GM21786 (cell line): ENCODE data around the gene MYBPC3.

Experiments
- ATAC-seq: cut with Tn5 transposase; IDR thresholded peaks from one replicate; pipeline ENCODE4 v1.9.1; 2021; ENCODE audit not compliant: unreplicated experiment

MYBPC3 gene

DNA sequence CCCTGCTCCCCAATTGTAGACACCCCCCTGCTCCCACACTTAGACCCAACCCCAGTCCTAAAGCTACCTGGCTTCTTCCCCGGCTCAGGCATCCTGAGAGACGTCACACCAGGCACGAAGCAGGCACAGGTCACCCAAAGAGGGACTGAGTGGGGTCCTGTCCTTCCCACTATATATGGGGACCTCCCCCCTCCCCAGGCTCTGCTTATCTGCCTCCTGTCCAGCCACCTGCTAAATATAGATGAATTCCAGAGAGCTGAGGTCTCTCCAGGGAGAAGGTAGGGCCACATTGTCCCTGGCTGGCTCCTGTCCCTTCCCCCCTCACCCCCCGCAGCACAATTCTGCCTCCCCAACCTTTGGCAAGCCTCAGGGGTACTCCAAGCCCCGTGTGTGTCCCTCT, at the start of gene MYBPC3:
Gene MYBPC3 (minus strand): TSS at position 147 of the 400 bp plus-strand sequence. CDS start 55 bp downstream, at position 92.
- ATAC-seq = no peak

DNA sequence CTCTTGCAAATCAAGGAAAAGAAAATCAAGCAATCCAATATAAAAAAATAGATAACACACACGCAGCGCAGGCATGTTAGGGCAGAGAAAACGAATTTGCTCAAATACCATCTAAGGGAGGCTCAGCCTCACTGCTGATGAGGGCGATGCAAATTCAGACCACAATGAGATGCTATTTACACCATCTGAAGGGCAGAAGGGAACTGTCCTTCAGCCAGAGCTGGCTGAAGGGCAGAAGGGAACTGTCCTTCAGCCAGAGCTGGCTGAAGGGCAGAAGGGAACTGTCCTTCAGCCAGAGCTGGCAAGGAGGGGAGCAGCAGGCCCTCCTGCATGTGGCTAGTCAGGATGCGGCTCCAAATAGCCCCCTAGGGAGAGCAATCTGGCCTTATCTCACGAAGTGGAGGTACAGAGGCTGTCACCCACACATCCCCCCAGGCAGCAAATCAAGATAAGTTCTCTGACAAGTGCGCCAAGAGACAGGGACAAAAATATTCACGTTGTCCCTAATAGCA, 48.3 kb upstream of the MYBPC3 start:
- ATAC-seq = peak; percentile 89

DNA sequence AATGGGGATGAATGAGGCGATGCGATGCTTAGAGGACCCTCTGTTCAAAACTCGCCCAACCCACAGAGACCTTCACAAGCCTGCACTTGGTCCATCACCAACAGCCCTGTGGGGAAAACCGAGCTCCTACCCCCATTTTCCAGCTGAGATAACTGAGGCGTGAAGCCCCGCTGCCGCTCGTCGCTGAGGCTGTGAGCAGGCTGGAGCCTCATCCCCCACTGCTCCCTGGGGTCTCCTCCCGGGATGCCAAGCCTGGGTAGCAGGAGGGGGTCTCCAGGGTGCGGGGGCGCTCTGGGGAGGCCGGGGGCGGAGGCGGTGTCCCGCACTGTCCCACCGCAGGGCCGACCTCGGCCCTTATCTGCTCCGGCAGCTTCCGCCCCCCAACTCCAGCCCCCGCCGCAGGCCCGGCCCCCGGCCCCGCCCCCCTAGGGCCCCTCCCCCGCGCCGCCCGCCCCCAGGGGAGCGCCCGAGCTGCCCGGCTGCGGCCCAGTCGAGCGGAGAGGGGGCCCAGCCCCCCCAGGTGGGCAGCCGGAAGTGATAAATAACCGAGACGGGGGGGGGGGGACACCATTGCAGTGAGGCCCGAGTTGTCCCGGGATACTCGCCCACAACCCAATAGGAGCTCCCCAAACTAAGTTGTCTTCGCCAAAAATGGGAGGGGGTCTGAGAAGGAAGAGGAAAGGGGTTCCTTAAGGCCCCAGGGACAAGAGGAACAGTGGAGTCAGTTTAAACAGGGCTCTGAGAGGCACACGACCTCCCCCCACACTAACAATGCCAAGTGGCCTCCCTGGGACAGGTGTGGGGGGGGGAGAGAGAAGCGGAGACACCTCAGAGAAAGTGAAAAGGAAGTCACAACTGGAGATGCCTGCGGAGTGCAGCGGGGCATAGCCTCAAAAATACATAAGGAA, 47.6 kb upstream of the MYBPC3 start:
- ATAC-seq = peak; percentile 47

DNA sequence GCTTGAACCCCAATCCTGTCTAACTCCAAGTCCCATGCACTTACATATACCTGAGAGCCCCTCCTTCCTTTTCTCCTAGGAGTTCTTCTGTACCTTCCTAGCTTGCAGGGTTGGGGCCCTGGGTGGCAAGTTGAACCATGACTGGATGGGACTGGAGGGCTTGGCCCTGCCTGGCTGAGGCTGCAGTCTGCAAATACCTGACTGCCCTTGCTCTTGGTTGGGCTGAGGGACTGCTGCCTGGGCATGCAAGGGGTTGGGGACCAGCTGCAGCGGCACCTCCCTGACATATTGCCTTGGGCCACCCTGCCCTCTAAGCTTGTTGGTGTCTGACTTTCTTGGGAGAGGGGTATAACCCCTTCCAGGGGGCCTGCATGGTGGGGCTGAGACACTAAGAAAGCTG, 46.0 kb upstream of the MYBPC3 start:
- no peak for ATAC-seq

DNA sequence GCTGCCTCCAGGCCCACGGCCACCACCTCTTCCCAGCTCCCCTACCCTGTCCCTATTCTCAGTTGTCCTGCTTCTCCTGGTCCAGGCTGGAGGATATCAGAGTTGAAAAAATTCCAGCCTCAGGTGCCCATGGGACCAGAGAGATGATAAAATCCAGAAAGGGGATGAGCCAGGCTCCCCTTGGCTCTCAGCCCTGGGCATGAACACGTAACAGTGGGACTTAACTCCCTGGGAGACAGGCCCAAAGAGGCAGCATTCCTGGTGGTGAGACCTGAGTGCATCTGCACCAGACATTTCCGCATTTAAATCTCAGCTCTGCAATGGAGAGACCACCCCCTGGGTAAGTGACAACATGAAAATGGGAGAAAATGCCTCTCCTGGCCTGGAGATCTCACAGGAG, 45.5 kb upstream of the MYBPC3 start:
- ATAC-seq = no peak

DNA sequence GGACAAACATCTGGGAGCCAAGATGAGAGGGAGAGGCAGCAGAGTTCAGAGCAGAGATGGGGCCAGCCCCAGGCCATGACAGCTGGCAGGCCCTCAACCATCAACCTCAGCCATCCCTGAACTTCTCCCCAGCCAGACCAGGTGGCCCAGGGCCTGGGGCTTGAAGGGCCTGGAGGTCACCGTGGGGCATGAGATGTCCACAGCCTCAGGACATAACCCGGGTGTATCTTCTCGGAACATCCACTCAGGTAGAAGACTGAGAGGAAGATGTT, 43.5 kb upstream of the MYBPC3 start:
- no peak for ATAC-seq

DNA sequence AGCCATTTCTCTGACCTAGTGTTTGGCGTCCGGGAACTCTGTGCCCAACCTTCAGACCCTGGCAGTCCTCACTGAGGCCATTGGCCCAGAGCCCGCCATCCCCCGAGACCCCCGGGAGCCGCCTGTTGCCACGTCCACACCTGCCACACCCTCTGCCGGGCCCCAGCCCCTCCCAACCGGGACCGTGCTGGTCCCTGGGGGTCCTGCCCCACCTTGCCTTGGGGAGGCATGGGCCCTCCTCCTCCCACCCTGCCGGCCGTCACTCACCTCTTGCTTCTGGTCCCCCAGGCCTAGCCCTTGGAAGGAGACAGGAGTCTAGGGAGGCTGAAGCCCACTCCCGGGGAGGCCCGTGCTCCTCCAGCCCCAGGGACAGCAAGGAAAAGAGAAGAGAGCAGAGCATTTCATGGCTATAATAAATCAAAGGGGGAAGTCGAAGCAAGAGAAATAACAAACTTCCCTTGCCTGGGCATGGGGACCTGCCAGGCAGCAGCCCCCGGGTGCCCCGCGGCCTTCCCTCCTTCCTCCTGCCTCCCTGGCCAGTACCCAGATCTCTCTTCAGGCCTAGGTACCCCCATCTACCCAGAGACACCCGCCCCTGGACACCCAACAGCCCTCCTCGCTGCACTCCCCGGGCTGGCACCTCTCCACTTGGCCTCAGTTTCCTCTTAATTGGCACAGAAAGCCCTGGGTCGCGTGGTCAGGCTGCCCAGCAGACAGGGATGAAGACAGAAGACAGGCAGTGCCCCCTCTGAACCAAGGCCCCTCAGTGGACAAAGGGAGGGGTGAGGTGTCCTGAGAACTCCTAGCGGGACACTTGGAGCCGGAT, 42.9 kb upstream of the MYBPC3 start:
- ATAC-seq = no peak

DNA sequence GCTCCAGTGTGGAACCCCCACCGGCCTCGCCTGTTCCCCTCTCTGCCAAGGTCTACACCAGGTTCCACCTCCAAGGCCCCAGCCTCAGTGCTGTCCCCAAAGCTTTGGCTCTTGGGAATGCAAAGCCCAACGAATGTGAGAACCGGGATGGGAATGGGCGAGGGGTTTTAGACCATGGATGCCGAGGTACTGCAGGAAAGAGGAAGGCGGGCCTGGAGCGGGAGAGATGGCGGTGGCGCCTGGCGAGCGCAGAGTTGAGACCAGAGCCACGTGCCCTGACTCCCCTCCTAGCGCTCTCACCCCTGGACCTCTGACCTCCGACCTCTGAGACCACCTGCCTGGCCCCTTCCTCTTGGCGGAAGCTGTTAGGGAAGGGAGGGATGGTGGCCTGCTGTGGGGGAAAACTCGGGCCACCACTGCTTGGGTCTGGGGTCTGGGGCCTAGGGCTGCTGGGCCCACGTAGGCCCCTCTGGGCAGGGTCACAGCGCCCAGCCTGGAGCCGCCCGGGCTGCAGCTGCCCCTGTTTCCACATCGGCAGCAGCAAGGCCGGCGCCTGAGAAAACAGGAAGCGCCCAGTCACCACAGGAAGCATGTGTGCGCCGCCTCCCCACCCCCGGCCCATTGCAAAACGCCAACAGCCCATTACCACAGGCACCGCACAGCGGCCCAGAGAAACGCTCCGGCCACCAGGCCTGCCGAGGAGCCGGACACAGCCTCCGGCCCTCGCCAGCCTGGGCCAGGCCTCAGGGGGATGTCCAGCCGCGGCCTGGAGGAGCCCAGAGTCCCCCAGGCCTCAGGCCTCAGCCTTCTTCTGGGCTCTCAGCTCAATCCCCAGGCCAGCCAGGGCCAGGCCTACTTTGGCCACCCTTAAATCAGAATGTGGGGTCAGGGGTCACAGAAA, 42.1 kb upstream of the MYBPC3 start:
- ATAC-seq = peak; percentile 57

DNA sequence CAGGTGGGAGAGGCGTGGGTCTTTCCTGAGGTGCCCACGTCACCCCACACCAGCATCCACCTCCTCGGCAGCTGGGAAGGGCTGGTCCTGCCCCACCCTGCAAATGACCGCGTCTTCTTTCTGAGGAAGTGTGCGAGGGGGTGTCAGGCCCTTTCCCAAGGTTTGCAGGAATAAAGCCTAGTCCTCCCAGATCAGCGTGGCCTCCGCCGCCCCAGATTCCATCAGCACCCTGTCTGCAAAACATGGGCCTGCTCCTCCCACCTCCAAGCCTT, 41.5 kb upstream of the MYBPC3 start:
- ATAC-seq = no peak

DNA sequence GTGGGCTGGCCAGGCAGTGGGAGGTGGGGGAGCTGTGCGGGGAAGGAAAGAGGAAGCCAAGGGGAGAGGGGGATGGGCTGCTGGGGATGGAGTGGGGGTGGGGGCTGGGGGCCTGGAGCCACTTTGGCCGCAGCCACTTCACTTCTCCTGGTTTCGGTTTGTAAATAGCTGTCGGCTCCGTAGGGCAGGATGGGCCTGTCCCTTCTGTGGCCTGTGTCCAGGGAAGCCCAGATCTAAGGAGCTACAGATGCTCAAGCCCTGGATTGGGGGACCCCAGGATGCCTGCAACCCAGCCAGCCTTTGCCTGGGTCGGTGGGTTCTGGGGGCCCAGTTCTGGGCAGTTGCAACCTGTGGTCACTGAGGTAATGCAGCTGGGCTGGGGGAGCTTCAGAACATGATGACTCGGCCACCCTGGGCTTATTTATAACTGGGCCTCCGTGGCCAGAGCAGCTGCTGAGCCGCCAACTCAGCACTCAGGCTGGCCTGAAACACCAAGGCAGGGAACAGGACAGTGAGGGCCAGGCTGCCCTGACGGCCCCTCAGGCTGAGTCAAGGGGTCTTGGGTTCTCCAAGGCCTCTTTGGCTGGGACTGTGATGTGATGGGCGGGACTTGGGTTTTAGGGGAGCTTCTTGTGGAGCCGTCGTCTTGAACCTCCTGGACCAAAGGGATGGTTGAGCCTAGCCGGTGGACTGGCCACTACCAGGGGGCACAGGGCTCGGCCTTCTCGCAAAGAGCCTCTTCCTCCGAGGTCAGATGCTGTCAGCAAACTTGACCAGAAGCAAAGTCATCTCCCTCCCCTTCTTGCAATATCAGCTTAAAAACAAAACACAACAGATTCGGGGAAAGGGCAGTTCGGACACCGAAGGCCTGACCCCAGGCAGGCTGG, 40.9 kb upstream of the MYBPC3 start:
- ATAC-seq = no peak

DNA sequence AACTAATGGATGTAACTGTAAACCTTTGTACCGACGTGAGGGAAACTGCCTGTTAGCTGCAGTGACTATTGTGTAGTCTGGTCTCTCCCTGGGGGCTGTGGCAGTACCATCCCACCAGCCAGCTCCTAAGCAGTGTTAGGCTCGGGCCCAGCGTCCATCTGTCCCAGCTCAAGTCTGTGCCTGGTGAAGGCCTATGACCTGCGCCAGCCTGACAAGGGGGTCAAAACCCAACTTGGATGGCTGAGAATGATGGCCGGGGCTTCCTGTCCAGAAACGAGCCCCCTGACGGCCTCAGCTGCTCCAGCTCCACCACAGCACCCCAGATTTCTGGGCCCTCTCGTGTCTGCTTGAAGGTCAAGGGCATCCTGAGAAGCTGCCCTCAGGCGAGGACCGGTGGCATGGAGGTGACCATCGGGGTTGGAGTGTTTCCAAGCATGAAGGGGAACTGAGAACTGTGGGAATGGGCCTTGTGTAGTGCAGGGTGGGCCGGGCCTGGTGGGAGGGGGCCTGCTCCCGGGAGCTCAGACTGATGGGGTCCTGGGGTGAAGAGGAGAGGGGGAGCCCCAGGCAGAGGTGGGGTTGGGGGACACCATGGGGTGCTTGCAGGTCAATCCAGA, 40.2 kb upstream of the MYBPC3 start:
- no peak for ATAC-seq

DNA sequence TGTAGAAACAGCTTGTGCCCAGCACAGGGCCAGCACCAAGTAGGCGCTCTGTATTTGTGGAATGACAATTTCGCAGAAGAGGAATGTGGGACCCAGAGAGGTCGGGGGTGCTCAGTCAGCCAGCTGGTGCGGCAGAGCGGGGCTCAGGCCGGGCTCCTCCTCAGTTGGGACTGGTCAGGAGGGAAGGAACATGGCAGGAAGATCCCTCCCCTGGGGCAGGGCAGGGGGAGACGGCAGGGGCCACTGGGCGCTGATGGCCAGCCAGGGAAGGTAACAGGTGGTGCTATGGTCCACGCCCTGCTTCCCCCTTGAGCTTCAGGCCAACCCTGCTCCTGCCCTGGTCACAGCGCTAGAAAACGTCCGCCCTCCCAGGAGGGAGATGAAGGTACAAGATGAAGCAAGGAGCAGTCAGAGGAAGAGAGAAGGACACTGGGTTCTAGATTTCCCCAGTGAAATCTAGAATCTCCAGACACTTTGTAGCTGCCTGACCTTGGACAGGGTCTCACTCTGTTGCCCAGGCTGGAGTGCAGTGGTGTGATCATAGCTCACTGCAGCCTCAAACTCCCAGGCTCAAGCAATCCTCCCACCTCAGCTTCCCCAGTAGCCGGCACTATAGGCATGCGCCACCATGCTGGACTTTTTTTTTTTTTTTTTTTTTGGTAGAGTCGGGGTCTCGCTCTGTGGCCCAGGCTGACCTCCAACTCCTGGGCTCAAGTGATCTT, 39.4 kb upstream of the MYBPC3 start:
- no peak for ATAC-seq

DNA sequence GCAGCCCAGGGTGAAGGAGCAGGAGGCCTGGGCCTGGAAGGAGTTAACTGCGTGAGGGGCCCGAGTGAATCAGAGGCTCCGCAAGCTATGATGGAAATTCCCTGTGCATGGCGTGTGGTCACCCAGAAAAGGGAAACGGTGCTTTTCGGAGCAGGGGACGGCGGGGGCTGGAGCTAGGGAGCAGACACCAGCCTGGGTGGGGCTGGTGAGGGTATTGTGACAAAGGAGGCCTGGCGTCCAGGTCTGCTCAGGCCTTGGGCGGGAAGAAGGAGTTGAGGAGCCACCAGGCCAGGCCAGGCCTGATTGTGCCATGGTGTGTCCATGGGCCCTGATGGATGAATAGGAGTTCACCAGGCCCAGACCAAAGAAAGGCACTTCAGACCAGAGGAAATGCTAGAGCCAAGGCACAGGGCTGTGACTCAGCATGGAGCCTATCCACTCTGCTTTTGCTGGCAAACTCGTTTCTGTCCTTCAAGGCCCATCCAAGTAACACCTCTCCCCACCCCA, 38.6 kb upstream of the MYBPC3 start:
- ATAC-seq = no peak

DNA sequence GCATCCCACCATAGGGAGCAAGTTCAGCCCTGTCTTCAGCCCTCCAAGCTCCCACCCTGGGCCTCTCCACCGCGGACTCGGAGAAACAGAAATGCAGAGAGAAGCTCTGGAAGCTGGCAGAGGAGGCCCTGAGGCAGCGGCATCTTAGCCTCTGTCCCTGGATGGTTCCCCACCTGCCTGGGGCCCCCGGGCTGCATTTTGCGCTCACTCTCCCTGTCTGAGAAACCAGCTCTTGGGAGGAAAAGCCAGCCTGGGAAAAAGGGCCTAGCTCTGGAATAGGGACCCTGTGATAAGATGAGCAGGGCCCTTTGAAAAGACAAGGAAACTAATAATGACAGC, 37.9 kb upstream of the MYBPC3 start:
- no peak for ATAC-seq

DNA sequence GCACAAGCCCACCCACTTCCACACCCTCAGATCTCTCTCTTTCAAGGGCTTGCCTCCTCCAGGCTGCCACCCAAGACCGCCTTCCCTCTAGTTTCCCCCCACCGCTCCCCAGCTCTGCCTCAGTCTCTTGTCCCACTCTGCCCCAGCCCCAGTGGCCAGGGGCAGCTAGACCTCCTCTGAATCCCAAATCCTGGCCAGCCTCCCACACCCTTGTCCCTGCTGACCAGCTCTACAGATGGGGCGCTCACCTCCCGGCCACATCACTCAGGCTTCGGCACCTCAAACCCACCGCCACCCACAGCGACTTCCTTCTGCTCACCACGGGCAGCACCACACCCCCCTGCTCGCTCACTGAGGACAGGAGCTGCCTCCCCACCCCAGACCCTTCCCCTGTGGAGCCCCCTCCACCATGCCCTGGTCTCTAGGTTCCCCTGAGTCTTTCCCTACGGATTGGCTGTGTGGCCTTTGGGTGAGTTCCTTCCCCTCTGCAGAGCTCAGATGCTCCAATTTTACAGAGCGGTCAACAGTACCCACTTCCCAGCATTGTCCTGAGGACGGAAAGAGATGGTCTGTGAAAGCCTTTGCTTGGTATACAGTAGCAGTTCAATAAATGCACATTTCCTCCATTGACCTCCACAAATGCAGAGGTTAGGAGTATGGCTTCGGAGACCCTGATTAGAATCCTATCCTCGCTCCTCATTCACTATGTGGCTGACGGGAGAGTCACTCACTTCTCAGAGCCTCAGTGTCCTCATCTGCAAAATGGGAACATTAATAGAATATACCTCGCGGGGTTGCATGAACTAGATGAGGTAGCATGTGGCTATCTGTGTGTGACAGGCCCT, 37.3 kb upstream of the MYBPC3 start:
- ATAC-seq = no peak

DNA sequence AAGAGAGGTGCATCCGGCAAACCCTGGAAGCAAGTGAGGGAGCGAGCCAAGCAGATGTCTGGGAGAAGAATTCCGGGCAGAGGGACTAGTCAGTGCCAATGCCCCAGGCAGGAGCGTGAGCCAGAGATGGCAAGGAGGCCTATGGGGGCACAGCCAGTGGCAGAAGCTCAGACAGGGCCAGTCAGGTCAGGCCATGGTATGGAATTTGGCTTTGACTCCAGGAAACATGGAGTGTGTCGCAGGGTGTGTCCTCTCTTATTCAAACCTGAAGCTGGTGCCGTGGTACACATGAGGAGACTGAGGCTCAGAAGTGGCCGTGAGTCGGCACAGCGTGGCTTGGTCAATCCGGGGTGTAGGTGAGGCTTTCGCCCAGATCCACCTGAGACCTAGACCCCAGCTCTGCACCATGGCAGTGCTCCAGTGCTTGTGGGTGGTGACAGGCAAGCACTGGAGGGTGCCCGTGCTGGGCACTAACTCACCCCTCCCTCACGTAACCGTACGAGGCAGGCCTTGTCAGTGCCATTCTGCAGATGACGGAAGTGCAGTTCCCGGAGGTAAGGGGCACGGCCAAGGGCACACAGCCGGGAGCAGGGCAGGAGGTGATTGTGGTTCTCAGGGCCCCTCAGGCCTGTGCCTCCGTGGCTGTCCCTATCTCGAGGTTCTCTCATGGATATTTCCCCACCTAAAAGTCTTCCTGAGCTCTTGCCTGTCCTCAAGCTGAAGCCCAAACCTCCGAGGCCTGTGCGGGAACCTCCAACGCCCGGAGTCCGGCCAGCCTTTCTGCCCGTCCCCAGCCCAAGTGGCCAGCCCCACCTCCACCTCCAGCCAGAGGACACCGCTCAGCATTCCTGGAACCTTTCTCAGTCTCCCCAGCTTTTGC, 36.4 kb upstream of the MYBPC3 start:
- ATAC-seq = no peak

DNA sequence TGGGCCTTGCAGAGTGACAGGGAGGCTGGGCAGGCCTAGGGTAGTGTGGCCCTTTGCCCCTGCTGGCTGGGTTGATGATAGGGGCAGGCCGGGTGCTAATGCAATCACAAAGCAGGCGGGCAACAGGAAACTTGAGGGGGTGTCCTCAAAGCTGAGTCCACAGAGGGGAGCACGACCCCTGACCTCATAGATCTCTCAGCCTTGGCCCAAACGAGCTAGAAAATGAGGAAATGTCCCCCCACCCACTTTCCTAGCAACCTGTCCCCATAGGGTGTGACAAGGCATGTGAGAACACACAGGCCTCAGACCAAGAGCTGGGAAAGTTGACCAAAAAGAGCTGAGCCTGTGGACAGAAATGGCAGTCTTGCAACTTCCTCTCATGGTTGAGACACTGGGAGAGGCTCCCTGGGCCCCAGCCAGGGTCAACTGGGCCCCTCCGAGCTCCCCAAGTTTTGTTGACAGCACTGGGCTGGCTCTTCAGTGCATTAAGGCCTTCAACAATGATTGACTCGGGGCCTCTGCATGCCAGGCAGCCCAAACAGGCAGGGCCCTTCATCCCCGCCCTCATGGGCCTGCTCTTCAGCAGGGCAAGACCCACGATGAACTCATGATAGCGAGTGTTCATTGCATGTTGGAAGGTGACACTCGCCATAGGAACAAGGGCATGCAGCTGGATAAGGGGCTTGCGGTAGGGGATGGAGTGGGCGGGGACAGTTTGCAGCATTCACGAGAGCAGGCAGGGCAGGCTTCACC, 35.6 kb upstream of the MYBPC3 start:
- no peak for ATAC-seq
